Type B pancreatic cell (in vitro differentiated cells): Measurements from ENCODE around the gene RAB20. TPM values are rescaled to one million over a fixed set of nuclear protein-coding genes. Genes with fewer than 3 reads are reported as not detected.

Experiments used
- DNase-seq: peaks from one replicate; pipeline ENCODE4 v3.0.0; 2021; ENCODE audit warnings: mixed read lengths; ENCODE audit not compliant: unreplicated experiment; ENCODE audit errors: extremely low spot score
- H3K27ac Mint-ChIP-seq: 2 replicates; pipeline ENCODE4 v1.8.0; 2021; ENCODE audit warnings: mild to moderate bottlenecking, mixed read lengths
- H3K27me3 Mint-ChIP-seq: 2 replicates; pipeline ENCODE4 v1.8.0; 2021; ENCODE audit warnings: mixed read lengths
- H3K36me3 Mint-ChIP-seq: 2 replicates; pipeline ENCODE4 v1.8.0; 2021; ENCODE audit warnings: mixed read lengths
- H3K4me1 Mint-ChIP-seq: one replicate; pipeline ENCODE4 v1.8.0; 2021; ENCODE audit warnings: mixed read lengths; ENCODE audit not compliant: unreplicated experiment
- H3K4me3 Mint-ChIP-seq: 2 replicates; pipeline ENCODE4 v1.8.0; 2021; ENCODE audit warnings: mild to moderate bottlenecking, mixed read lengths
- H3K9me3 Mint-ChIP-seq: 2 replicates; pipeline ENCODE4 v1.8.0; 2021; ENCODE audit warnings: mixed read lengths
- CTCF ChIP-seq: fragments of 200-600 bp; sonication (generic); conservative IDR thresholded peaks from 2 replicates; pipeline ENCODE4 v1.5.0; 2021; ENCODE audit warnings: antibody characterized with exemption, mild to moderate bottlenecking
- total RNA-seq: library from RNA; stranded (reverse); gene quantifications from 2 replicates; pipeline ENCODE4 v1.2.1, GENCODE V29; 2021; ENCODE audit warnings: low replicate concordance

Gene RAB20
- total RNA-seq, 1 donor from 2014 or later, result 6.4 TPM

DNA sequence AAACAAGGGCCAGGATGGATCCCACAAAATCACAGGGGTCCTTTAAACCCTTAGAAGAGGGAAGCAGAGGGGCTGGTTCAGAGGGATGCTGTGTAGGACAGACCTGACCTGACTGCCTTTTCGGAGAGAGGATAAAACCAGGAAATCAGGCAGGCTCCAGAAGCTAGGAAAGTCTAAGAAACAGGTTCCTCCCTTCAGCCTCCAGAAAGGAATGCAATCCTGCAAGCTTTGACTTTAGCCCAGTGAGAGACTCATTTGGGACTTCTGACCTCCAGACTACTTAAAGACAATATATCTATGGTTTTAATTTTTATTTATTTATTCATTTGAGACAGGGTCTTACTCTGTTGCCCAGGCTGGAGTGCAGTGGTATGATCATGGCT is 5.3 kb downstream of the RAB20 start:
- Mint-ChIP-seq H3K27ac (peak overlapping the region; percentile 85), H3K27me3 (peaks cover 6% of the 10 kb centered on the region), H3K36me3 (no peaks in the 10 kb centered on the region), H3K9me3 (no peaks in the 10 kb centered on the region), H3K4me1 (peaks cover 29% of the 10 kb centered on the region), H3K4me3 (peak overlapping the region; percentile 47)
- no peak for TF ChIP-seq CTCF
- DNase-seq, result no peak

GRCh38 chr13:110555601-110556223 is 5.8 kb downstream of the RAB20 start:
- no peak for DNase-seq
- Mint-ChIP-seq H3K36me3 (no peaks in the 10 kb centered on the region), H3K9me3 (no peaks in the 10 kb centered on the region), H3K4me1 (peaks cover 32% of the 10 kb centered on the region), H3K4me3 (peak overlapping the region; percentile 47), H3K27me3 (peaks cover 3% of the 10 kb centered on the region), H3K27ac (peak overlapping the region; percentile 85)
- TF ChIP-seq CTCF, result no peak

DNA sequence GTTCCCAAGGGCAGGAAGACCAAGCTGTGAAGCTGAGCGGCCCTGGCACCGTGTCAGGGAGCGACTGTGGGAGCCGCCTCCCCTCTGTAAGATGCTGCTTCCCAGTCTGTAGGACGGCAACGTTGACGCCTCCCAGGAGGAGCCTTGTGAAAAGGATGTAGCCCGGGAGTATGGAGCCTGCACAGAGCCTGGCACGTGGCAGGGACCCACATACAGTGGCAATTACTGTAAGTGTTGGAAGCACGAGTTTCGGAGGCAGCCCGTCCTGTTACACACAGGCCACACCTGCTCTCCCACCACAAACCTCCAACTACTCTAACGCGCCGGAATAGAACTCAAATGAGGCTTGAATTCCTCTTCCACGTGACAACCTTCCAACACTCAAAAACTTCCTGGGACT is 6.6 kb downstream of the RAB20 start:
- Mint-ChIP-seq H3K27me3 (no peaks in the 10 kb centered on the region), H3K27ac (no peak overlapping the region), H3K9me3 (no peaks in the 10 kb centered on the region), H3K4me3 (no peak overlapping the region), H3K36me3 (no peaks in the 10 kb centered on the region), H3K4me1 (peaks cover 30% of the 10 kb centered on the region)
- DNase-seq, result no peak
- no peak for TF ChIP-seq CTCF

DNA sequence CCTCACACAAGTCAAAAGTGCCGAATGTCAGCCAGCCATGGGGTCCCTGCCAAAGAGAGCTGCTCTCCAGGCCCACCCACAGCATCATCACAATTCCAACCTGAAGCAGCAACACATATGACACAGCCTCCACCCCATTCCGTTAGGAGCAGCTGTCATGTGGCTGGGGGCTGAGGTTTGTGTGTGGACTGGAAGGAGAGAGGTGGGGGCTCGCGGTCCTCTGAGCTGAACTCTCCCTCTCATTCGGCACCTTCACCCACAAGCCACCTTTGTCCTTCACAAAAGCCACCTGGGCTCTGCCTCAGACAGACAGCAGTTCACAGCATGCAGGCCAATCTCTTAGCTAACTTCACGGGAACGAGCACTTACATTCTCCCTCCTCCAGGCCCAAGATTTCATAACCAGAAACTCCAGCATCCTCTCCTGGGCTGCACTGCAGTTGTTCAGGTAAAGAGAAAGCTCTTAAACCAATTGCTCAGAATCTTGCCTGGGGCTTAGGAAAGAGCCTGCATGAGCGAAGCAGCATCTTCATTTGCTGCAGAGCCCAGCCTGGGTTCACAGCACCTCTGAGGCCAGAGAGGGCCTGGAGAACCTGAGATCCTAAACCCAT is 7.2 kb downstream of the RAB20 start:
- no peak for DNase-seq
- no peak overlapping the region for H3K27ac Mint-ChIP-seq
- H3K27me3 Mint-ChIP-seq, result no peaks in the 10 kb centered on the region
- no peak overlapping the region for H3K4me3 Mint-ChIP-seq
- no peaks in the 10 kb centered on the region for H3K36me3 Mint-ChIP-seq
- H3K4me1 Mint-ChIP-seq, result peaks cover 25% of the 10 kb centered on the region
- no peak for TF ChIP-seq CTCF
- H3K9me3 Mint-ChIP-seq, result no peaks in the 10 kb centered on the region

DNA sequence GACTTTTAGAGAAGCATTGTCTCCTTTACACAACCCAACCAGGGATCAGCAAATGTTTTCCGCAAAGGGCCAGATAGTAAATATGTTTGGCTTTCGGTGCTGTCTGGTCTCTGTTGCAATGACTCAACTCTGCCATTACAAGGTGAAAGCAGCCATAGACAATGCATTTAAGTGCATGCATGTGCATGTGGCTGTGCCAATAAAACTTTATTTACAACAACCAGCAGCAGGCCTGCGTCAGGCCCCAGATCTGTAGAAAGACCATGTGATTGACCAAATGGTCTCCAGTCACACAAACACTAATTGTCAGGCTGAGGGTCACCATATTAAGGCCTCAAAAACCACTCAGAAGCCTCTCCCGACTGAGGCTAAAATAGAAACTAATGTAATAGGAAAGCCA is 8.1 kb downstream of the RAB20 start:
- Mint-ChIP-seq H3K27ac (no peak overlapping the region), H3K9me3 (no peaks in the 10 kb centered on the region), H3K4me3 (no peak overlapping the region)

More for the DNA sequence above, 8.1 kb downstream of the RAB20 start:
- H3K36me3 Mint-ChIP-seq, result no peaks in the 10 kb centered on the region
- no peak for DNase-seq
- TF ChIP-seq CTCF, result no peak
- no peaks in the 10 kb centered on the region for H3K27me3 Mint-ChIP-seq
- peaks cover 23% of the 10 kb centered on the region for H3K4me1 Mint-ChIP-seq
